ENCODE results near the gene HPCAL1. TPM values are rescaled to one million over a fixed set of nuclear protein-coding genes. Genes with fewer than 3 reads are reported as not detected.

Gene HPCAL1
- total RNA-seq, 6 experiments from 2014 or later: 36.3 to 60.3 (median 57.2) TPM

GRCh38 chr2:10462178-10463083 lies 159.7 kb downstream of the HPCAL1 start:
- Mint-ChIP-seq H3K4me3 (no peak overlapping the region), H3K27ac (no peak overlapping the region), H3K36me3 (ENCODE audit: low read depth) (no peaks in the 10 kb centered on the region), H3K4me1 (ENCODE audit: low read depth) (peaks cover 9% of the 10 kb centered on the region), H3K9me3 (no peaks in the 10 kb centered on the region), H3K27me3 (ENCODE audit: insufficient read depth) (peaks cover 22% of the 10 kb centered on the region)
- no peak for DNase-seq
- no peak for TF ChIP-seq CTCF (IDR thresholded peaks at IDR 0.05)

- peaks cover 13% of the 10 kb centered on the region for H3K27me3 Mint-ChIP-seq (ENCODE audit: insufficient read depth)
- no peak for TF ChIP-seq CTCF (IDR thresholded peaks at IDR 0.05)
- no peak for DNase-seq
Measured at GRCh38 chr2:10465910-10466309, 163.2 kb downstream of the HPCAL1 start.

GRCh38 chr2:10466801-10467200 lies 164.1 kb downstream of the HPCAL1 start:
- H3K9me3 Mint-ChIP-seq: no peaks in the 10 kb centered on the region
- H3K36me3 Mint-ChIP-seq (ENCODE audit: low read depth): no peaks in the 10 kb centered on the region
- TF ChIP-seq CTCF (IDR thresholded peaks at IDR 0.05): no peak
- no peaks in the 10 kb centered on the region for H3K4me1 Mint-ChIP-seq (ENCODE audit: low read depth)
- no peak for DNase-seq
- H3K27me3 Mint-ChIP-seq (ENCODE audit: insufficient read depth): peaks cover 11% of the 10 kb centered on the region
- H3K27ac Mint-ChIP-seq: no peak overlapping the region
- no peak overlapping the region for H3K4me3 Mint-ChIP-seq

More at GRCh38 chr2:10465910-10466309, 163.2 kb downstream of the HPCAL1 start:
- Mint-ChIP-seq H3K27ac (no peak overlapping the region), H3K9me3 (no peaks in the 10 kb centered on the region), H3K4me3 (no peak overlapping the region), H3K36me3 (ENCODE audit: low read depth) (no peaks in the 10 kb centered on the region), H3K4me1 (ENCODE audit: low read depth) (no peaks in the 10 kb centered on the region)

GRCh38 chr2:10467401-10467800 lies 164.7 kb downstream of the HPCAL1 start:
- no peak for TF ChIP-seq CTCF (IDR thresholded peaks at IDR 0.05)
- Mint-ChIP-seq H3K27me3 (ENCODE audit: insufficient read depth) (peaks cover 13% of the 10 kb centered on the region), H3K4me3 (no peak overlapping the region), H3K9me3 (no peaks in the 10 kb centered on the region), H3K36me3 (ENCODE audit: low read depth) (no peaks in the 10 kb centered on the region), H3K4me1 (ENCODE audit: low read depth) (no peaks in the 10 kb centered on the region), H3K27ac (no peak overlapping the region)
- no peak for DNase-seq

GRCh38 chr2:10469301-10469700 lies 166.6 kb downstream of the HPCAL1 start:
- Mint-ChIP-seq H3K4me3 (no peak overlapping the region), H3K27me3 (ENCODE audit: insufficient read depth) (peaks cover 12% of the 10 kb centered on the region)
- no peak for TF ChIP-seq CTCF (IDR thresholded peaks at IDR 0.05)

More at GRCh38 chr2:10469301-10469700, 166.6 kb downstream of the HPCAL1 start:
- H3K36me3 Mint-ChIP-seq (ENCODE audit: low read depth): no peaks in the 10 kb centered on the region
- H3K9me3 Mint-ChIP-seq: no peaks in the 10 kb centered on the region
- DNase-seq: no peak
- H3K27ac Mint-ChIP-seq: no peak overlapping the region
- no peaks in the 10 kb centered on the region for H3K4me1 Mint-ChIP-seq (ENCODE audit: low read depth)
